HT-29 (cell line): Measurements from ENCODE around the gene SLC6A1. TPM values are rescaled to one million over a fixed set of nuclear protein-coding genes. Genes with fewer than 3 reads are reported as not detected.

ENCODE experiments used
- total RNA-seq: library from RNA; depleted of rRNA; stranded (reverse); fragments of >200 nt; shearing (Covaris generic); gene quantifications from 2 replicates; pipeline ENCODE4 v1.2.3, GENCODE V29; 2014; rRNA removed

SLC6A1 gene
- total RNA-seq, 1 experiment from 2014 or later, result not detected

Other genes starting within 250 kb of the SLC6A1 start
- not detected in 2 replicates for gene SLC6A11, start 176.5 kb upstream of the SLC6A1 start, total RNA-seq
- 1.9 and 3.3 TPM in 2 replicates for gene HRH1, start 161.7 kb downstream of the SLC6A1 start, total RNA-seq